GM23338 (cell line): ENCODE measurements around the gene SLC43A3. TPM values are rescaled to one million over a fixed set of nuclear protein-coding genes. Genes with fewer than 3 reads are reported as not detected.

Source experiments
- ATAC-seq: fragments of 200-7000 bp; cut with Tn5 transposase; 3 replicates; pipeline ENCODE4 v1.9.1; 2020
- DNase-seq: peaks from one replicate; pipeline ENCODE4 v3.0.0-alpha.2; 2015; ENCODE audit warnings: low spot score
- H2AFZ ChIP-seq: fragments of 200-600 bp; sonication (generic); 2 replicates; pipeline ENCODE4 v1.8.0; 2016; ENCODE audit warnings: antibody characterized with exemption, mild to moderate bottlenecking, moderate library complexity
- H3F3A ChIP-seq: fragments of 200-600 bp; sonication (generic); replicated peaks from 2 replicates; pipeline ENCODE4 v1.8.0; 2017; ENCODE audit warnings: antibody characterized with exemption, mixed run types, low read depth
- H3K27ac ChIP-seq: fragments of 200-600 bp; sonication (generic); 2 replicates; pipeline ENCODE4 v1.6.1; 2016; ENCODE audit warnings: low read depth
- H3K27me3 ChIP-seq: fragments of 200-600 bp; sonication (generic); 2 replicates; pipeline ENCODE4 v1.8.0; 2016; ENCODE audit warnings: mild to moderate bottlenecking, mixed run types, moderate library complexity; ENCODE audit not compliant: insufficient read depth
- H3K36me3 ChIP-seq: fragments of 200-600 bp; sonication (generic); 2 replicates; pipeline ENCODE4 v1.8.0; 2016; ENCODE audit warnings: mild to moderate bottlenecking; ENCODE audit not compliant: insufficient read depth
- H3K4me1 ChIP-seq: fragments of 200-600 bp; sonication (generic); 2 replicates; pipeline ENCODE4 v1.8.0; 2016; ENCODE audit warnings: mild to moderate bottlenecking, moderate library complexity; ENCODE audit not compliant: insufficient read depth
- H3K4me2 ChIP-seq: fragments of 200-600 bp; sonication (generic); 2 replicates; pipeline ENCODE4 v1.7.1; 2017; ENCODE audit warnings: mixed run types
- H3K4me3 ChIP-seq: fragments of 200-600 bp; sonication (generic); 2 replicates; pipeline ENCODE4 v1.6.1; 2016; ENCODE audit warnings: mixed run types
- H3K79me2 ChIP-seq: fragments of 200-600 bp; sonication (generic); replicated peaks from 2 replicates; pipeline ENCODE4 v1.8.0; 2017; ENCODE audit warnings: mild to moderate bottlenecking; ENCODE audit not compliant: insufficient read depth
- H3K9me2 ChIP-seq: fragments of 200-600 bp; sonication (generic); 2 replicates; pipeline ENCODE4 v1.8.0; 2017; ENCODE audit not compliant: insufficient read depth
- H4K20me1 ChIP-seq: fragments of 200-600 bp; sonication (generic); replicated peaks from 2 replicates; pipeline ENCODE4 v1.8.0; 2017; ENCODE audit warnings: mild to moderate bottlenecking; ENCODE audit not compliant: insufficient read depth
- H3K27ac Mint-ChIP-seq: 2 replicates; pipeline ENCODE4 v1.8.0; 2020; ENCODE audit warnings: inconsistent platforms, mild to moderate bottlenecking, moderate library complexity, mixed read lengths
- H3K27me3 Mint-ChIP-seq: 3 replicates; pipeline ENCODE4 v1.8.0; 2022; ENCODE audit warnings: low read depth, mild to moderate bottlenecking, moderate library complexity, mixed read lengths, inconsistent platforms; ENCODE audit not compliant: insufficient read depth, poor library complexity
- H3K36me3 Mint-ChIP-seq: 3 replicates; pipeline ENCODE4 v1.8.0; 2021; ENCODE audit warnings: low read depth, mild to moderate bottlenecking, inconsistent platforms, moderate library complexity, mixed read lengths
- H3K4me1 Mint-ChIP-seq: 3 replicates; pipeline ENCODE4 v1.8.0; 2020; ENCODE audit warnings: mild to moderate bottlenecking, inconsistent platforms, mixed read lengths
- H3K4me3 Mint-ChIP-seq: 3 replicates; pipeline ENCODE4 v1.8.0; 2021; ENCODE audit warnings: moderate library complexity, mild to moderate bottlenecking, inconsistent platforms, mixed read lengths
- H3K9me3 Mint-ChIP-seq: 3 replicates; pipeline ENCODE4 v1.8.0; 2020; ENCODE audit warnings: moderate library complexity, mild to moderate bottlenecking, inconsistent platforms, mixed read lengths
- CREB1 ChIP-seq: fragments of 250-450 bp; sonication (Bioruptor Pico); IDR thresholded peaks from 2 replicates; pipeline ENCODE4 v1.5.0; 2020; ENCODE audit warnings: low read depth, mild to moderate bottlenecking, moderate library complexity
- ETS1 ChIP-seq: IDR thresholded peaks from 2 replicates; pipeline ENCODE4 v1.6.1; 2016; ENCODE audit warnings: antibody characterized with exemption
- EZH2 ChIP-seq: fragments of 200-600 bp; sonication (generic); IDR thresholded peaks from one replicate; pipeline ENCODE4 v1.8.0; 2017; ENCODE audit warnings: antibody characterized with exemption, mild to moderate bottlenecking, low read depth; ENCODE audit not compliant: unreplicated experiment
- EZH2phosphoT487 ChIP-seq: fragments of 200-600 bp; sonication (generic); IDR thresholded peaks from one replicate; pipeline ENCODE4 v1.8.1; 2018; ENCODE audit warnings: antibody characterized with exemption; ENCODE audit not compliant: unreplicated experiment
- JUNB ChIP-seq: IDR thresholded peaks from one replicate; pipeline ENCODE4 v1.6.1; 2016; ENCODE audit warnings: antibody characterized with exemption; ENCODE audit not compliant: unreplicated experiment
- NANOG ChIP-seq: IDR thresholded peaks from 2 replicates; pipeline ENCODE4 v1.6.1; 2016; ENCODE audit warnings: antibody characterized with exemption, borderline replicate concordance
- POLR2AphosphoS5 ChIP-seq: IDR thresholded peaks from 2 replicates; pipeline ENCODE4 v1.6.1; 2016; ENCODE audit warnings: antibody characterized with exemption, low read depth
- STAT1 ChIP-seq: IDR thresholded peaks from one replicate; pipeline ENCODE4 v1.6.1; 2016; ENCODE audit warnings: antibody characterized with exemption; ENCODE audit not compliant: unreplicated experiment
- ZNF114 ChIP-seq: fragments of 250-450 bp; sonication (Bioruptor Pico); IDR thresholded peaks from 2 replicates; pipeline ENCODE4 v1.5.0; 2020; ENCODE audit warnings: mild to moderate bottlenecking, moderate library complexity
- ZNF331 ChIP-seq: fragments of 250-450 bp; sonication (Bioruptor Pico); IDR thresholded peaks from 2 replicates; pipeline ENCODE4 v1.5.0; 2020; ENCODE audit warnings: low read depth, mild to moderate bottlenecking, moderate library complexity
- ZNF462 ChIP-seq: fragments of 250-450 bp; sonication (Bioruptor Pico); IDR thresholded peaks from 2 replicates; pipeline ENCODE4 v1.5.0; 2020; ENCODE audit warnings: mild to moderate bottlenecking, moderate library complexity
- polyA plus RNA-seq: library from polyadenylated mRNA; unstranded; fragments of >200 nt; fragmentation: Nextera tagmentation; extraction: Ambion mirVana; gene quantifications from 2 replicates; pipeline ENCODE4 v1.2.1, GENCODE V29; 2016
- total RNA-seq: library from RNA; depleted of rRNA; stranded (reverse); fragments of >200 nt; shearing (Covaris generic); gene quantifications from 2 replicates; pipeline ENCODE4 v1.2.3, GENCODE V29; 2014
- TF ChIP-seq, protein P1 (sequence below), 2 experiments: fragments of 200-600 bp in 1 of 2; sonication (generic) in 1 of 2; conservative IDR thresholded peaks; 2 replicates each; pipeline versions ENCODE4 v1.5.1 to v1.6.1; 2016 to 2017; ENCODE audit warnings: antibody characterized with exemption in 2 of 2, low read depth in 2 of 2, mild to moderate bottlenecking in 2 of 2, moderate library complexity in 1 of 2
- TF ChIP-seq, protein P2 (sequence below): IDR thresholded peaks from one replicate; pipeline ENCODE4 v1.6.1; 2018; ENCODE audit warnings: antibody characterized with exemption; ENCODE audit not compliant: unreplicated experiment

SLC43A3 gene
- total and polyA plus RNA-seq, 2 experiments from 2014 or later, result 14.3 to 24.8 TPM

- 0 out of 2 replicates have a peak, but pooled peaks cover 3% of the 10 kb centered on the region for H3F3A ChIP-seq
- no peak overlapping the region for H3K4me3 ChIP-seq
- DNase-seq (no peak), ATAC-seq (no peak)
- H3K4me1 ChIP-seq, result peaks cover 10% of the 10 kb centered on the region
- peaks cover 26% of the 10 kb centered on the region for H3K27me3 ChIP-seq
- H3K9me3 Mint-ChIP-seq, result no peaks in the 10 kb centered on the region
- peaks cover 8% of the 10 kb centered on the region for H3K4me1 Mint-ChIP-seq
- H3K9me2 ChIP-seq, result no peaks in the 10 kb centered on the region
- no peak overlapping the region for H3K27ac Mint-ChIP-seq
- 0 out of 2 replicates have a peak overlapping the region, but pooled peaks have one; percentile 10 for H2AFZ ChIP-seq
- no peak overlapping the region for H3K27ac ChIP-seq
- H3K36me3 ChIP-seq, result no peaks in the 10 kb centered on the region
- H3K4me3 Mint-ChIP-seq, result no peak overlapping the region
- no peaks in the 10 kb centered on the region; the same call in 2 of the 3 replicates for H3K36me3 Mint-ChIP-seq
- peaks cover 12% of the 10 kb centered on the region for H3K27me3 Mint-ChIP-seq
- TF ChIP-seq JUNB (no peak), ZNF114 (CRISPR knock-in tag) (no peak), ZNF331 (CRISPR knock-in tag) (no peak), EZH2phosphoT487 (no peak), ETS1 (no peak), ZNF462 (CRISPR knock-in tag) (no peak), CREB1 (CRISPR knock-in tag) (no peak), STAT1 (no peak), NANOG (no peak), EZH2 (no peak), POLR2AphosphoS5 (no peak)
- TF ChIP-seq, protein P1, sequence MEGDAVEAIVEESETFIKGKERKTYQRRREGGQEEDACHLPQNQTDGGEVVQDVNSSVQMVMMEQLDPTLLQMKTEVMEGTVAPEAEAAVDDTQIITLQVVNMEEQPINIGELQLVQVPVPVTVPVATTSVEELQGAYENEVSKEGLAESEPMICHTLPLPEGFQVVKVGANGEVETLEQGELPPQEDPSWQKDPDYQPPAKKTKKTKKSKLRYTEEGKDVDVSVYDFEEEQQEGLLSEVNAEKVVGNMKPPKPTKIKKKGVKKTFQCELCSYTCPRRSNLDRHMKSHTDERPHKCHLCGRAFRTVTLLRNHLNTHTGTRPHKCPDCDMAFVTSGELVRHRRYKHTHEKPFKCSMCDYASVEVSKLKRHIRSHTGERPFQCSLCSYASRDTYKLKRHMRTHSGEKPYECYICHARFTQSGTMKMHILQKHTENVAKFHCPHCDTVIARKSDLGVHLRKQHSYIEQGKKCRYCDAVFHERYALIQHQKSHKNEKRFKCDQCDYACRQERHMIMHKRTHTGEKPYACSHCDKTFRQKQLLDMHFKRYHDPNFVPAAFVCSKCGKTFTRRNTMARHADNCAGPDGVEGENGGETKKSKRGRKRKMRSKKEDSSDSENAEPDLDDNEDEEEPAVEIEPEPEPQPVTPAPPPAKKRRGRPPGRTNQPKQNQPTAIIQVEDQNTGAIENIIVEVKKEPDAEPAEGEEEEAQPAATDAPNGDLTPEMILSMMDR (conservative IDR thresholded peaks at IDR 0.05; ENCODE audit: low read depth in 2 of 2), result no peak
- TF ChIP-seq, protein P2, sequence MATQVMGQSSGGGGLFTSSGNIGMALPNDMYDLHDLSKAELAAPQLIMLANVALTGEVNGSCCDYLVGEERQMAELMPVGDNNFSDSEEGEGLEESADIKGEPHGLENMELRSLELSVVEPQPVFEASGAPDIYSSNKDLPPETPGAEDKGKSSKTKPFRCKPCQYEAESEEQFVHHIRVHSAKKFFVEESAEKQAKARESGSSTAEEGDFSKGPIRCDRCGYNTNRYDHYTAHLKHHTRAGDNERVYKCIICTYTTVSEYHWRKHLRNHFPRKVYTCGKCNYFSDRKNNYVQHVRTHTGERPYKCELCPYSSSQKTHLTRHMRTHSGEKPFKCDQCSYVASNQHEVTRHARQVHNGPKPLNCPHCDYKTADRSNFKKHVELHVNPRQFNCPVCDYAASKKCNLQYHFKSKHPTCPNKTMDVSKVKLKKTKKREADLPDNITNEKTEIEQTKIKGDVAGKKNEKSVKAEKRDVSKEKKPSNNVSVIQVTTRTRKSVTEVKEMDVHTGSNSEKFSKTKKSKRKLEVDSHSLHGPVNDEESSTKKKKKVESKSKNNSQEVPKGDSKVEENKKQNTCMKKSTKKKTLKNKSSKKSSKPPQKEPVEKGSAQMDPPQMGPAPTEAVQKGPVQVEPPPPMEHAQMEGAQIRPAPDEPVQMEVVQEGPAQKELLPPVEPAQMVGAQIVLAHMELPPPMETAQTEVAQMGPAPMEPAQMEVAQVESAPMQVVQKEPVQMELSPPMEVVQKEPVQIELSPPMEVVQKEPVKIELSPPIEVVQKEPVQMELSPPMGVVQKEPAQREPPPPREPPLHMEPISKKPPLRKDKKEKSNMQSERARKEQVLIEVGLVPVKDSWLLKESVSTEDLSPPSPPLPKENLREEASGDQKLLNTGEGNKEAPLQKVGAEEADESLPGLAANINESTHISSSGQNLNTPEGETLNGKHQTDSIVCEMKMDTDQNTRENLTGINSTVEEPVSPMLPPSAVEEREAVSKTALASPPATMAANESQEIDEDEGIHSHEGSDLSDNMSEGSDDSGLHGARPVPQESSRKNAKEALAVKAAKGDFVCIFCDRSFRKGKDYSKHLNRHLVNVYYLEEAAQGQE, result no peak
- H3K79me2 ChIP-seq, result no peaks in the 10 kb centered on the region
- H4K20me1 ChIP-seq, result no peaks in the 10 kb centered on the region
- H3K4me2 ChIP-seq, result no peak overlapping the region
Observed at GRCh38 chr11:57453543-57454177, 26.7 kb upstream of the SLC43A3 start.
